Epithelial cell of proximal tubule (primary cell): Measurements from ENCODE around the gene CDC42BPA. TPM values are rescaled to one million over a fixed set of nuclear protein-coding genes. Genes with fewer than 3 reads are reported as not detected.

Experiments
- DNase-seq: peaks from one replicate; pipeline ENCODE4 v3.0.0-alpha.2; 2011; ENCODE audit warnings: low read depth
- H3K4me3 ChIP-seq: 2 replicates; pipeline ENCODE4 v1.5.1; 2011; ENCODE audit warnings: low read depth, mild to moderate bottlenecking, low read length
- CTCF ChIP-seq: conservative IDR thresholded peaks from 2 replicates; pipeline ENCODE4 v1.5.1; 2012; ENCODE audit warnings: low read depth, mild to moderate bottlenecking, low read length
- total RNA-seq: library from RNA; depleted of rRNA; stranded (reverse); fragments of >200 nt; gene quantifications from 2 replicates; pipeline ENCODE4 v1.2.3, GENCODE V29; 2015

Gene CDC42BPA
- total RNA-seq, 1 donor from 2014 or later, result 15.6 TPM

GRCh38 chr1:227330279-227331076 lies 12.2 kb upstream of the CDC42BPA start:
- no peak for TF ChIP-seq CTCF
- no peak for DNase-seq
- no peak overlapping the region for H3K4me3 ChIP-seq

- TF ChIP-seq CTCF, result no peak
- DNase-seq, result no peak
- no peak overlapping the region for H3K4me3 ChIP-seq
Measured at GRCh38 chr1:227328405-227329019, 10.2 kb upstream of the CDC42BPA start.

- H3K4me3 ChIP-seq, result no peak overlapping the region
- DNase-seq, result no peak
Measured at GRCh38 chr1:227325156-227325555, 6.9 kb upstream of the CDC42BPA start.

GRCh38 chr1:227323967-227324268 lies 5.6 kb upstream of the CDC42BPA start:
- TF ChIP-seq CTCF, result no peak
- no peak overlapping the region for H3K4me3 ChIP-seq
- no peak for DNase-seq

More at GRCh38 chr1:227325156-227325555, 6.9 kb upstream of the CDC42BPA start:
- no peak for TF ChIP-seq CTCF

- H3K4me3 ChIP-seq, result no peak overlapping the region
- no peak for DNase-seq
- TF ChIP-seq CTCF, result no peak
Measured at GRCh38 chr1:227323171-227323966, 5.1 kb upstream of the CDC42BPA start.

GRCh38 chr1:227322376-227322775 lies 4.1 kb upstream of the CDC42BPA start:
- H3K4me3 ChIP-seq, result no peak overlapping the region
- no peak for DNase-seq
- no peak for TF ChIP-seq CTCF
